NCI-H1048 (cell line): ENCODE results near the gene ARHGAP18.

Experiments
- DNase-seq: peaks from one replicate; lab custom pipeline; 2025; lab: John Stamatoyannopoulos, UW

ARHGAP18 gene

GRCh38 chr6:129667621-129668020 lies 42.4 kb downstream of the ARHGAP18 start:
- no peak for DNase-seq

GRCh38 chr6:129667034-129667433 lies 42.9 kb downstream of the ARHGAP18 start:
- no peak for DNase-seq

- no peak for DNase-seq
Observed at GRCh38 chr6:129665555-129665954, 44.4 kb downstream of the ARHGAP18 start.

- no peak for DNase-seq
Observed at GRCh38 chr6:129663531-129663930, 46.4 kb downstream of the ARHGAP18 start.

- no peak for DNase-seq
Observed at GRCh38 chr6:129662980-129663431, 47.0 kb downstream of the ARHGAP18 start.

- DNase-seq: no peak
Observed at GRCh38 chr6:129662406-129662766, 47.6 kb downstream of the ARHGAP18 start.

- no peak for DNase-seq
Observed at GRCh38 chr6:129661536-129662405, 48.2 kb downstream of the ARHGAP18 start.

- no peak for DNase-seq
Observed at GRCh38 chr6:129660346-129660676, 49.7 kb downstream of the ARHGAP18 start.

- DNase-seq: no peak
Observed at GRCh38 chr6:129659590-129660345, 50.2 kb downstream of the ARHGAP18 start.

GRCh38 chr6:129659167-129659566 lies 50.8 kb downstream of the ARHGAP18 start:
- DNase-seq: no peak

- no peak for DNase-seq
Observed at GRCh38 chr6:129657483-129657882, 52.5 kb downstream of the ARHGAP18 start.

- no peak for DNase-seq
Observed at GRCh38 chr6:129655334-129655733, 54.6 kb downstream of the ARHGAP18 start.

- no peak for DNase-seq
Observed at GRCh38 chr6:129653746-129654145, 56.2 kb downstream of the ARHGAP18 start.

GRCh38 chr6:129653229-129653628 lies 56.7 kb downstream of the ARHGAP18 start:
- no peak for DNase-seq

- DNase-seq: no peak
Observed at GRCh38 chr6:129651291-129651691, 58.7 kb downstream of the ARHGAP18 start.

- DNase-seq: no peak
Observed at GRCh38 chr6:129648819-129649491, 61.0 kb downstream of the ARHGAP18 start.

GRCh38 chr6:129647044-129647443 lies 62.9 kb downstream of the ARHGAP18 start:
- DNase-seq: no peak

GRCh38 chr6:129646642-129647041 lies 63.3 kb downstream of the ARHGAP18 start:
- no peak for DNase-seq

GRCh38 chr6:129645830-129646579 lies 64.0 kb downstream of the ARHGAP18 start:
- no peak for DNase-seq

- no peak for DNase-seq
Observed at GRCh38 chr6:129645106-129645829, 64.7 kb downstream of the ARHGAP18 start.

GRCh38 chr6:129644567-129645015 lies 65.4 kb downstream of the ARHGAP18 start:
- DNase-seq: no peak
